Body of pancreas (tissue), 4 donors: ENCODE measurements around the gene ZBP1. TPM values are rescaled to one million over a fixed set of nuclear protein-coding genes. Genes with fewer than 3 reads are reported as not detected.

ENCODE experiments used
- ATAC-seq: fragments of 150-250 bp; one replicate; pipeline ENCODE4 v1.9.1; 2016
- DNase-seq, 4 donors: peaks; one replicate each; pipeline ENCODE4 v3.0.0-alpha.2; 2019
- H3K27ac ChIP-seq, 4 donors: fragments of 200-600 bp; sonication (generic); 1 replicate in 3 of 4; 2 replicates in 1 of 4; pipeline versions ENCODE4 v1.5.1 to v1.6.1; 2016 to 2019; ENCODE audit warnings: mild to moderate bottlenecking in 1 of 4, mixed read lengths in 1 of 4, moderate library complexity in 1 of 4
- H3K27me3 ChIP-seq, 2 donors: fragments of 200-600 bp; sonication (generic); one replicate each; pipeline ENCODE4 v1.6.0; 2016; ENCODE audit warnings: mild to moderate bottlenecking in 1 of 2
- H3K36me3 ChIP-seq, 2 donors: fragments of 200-600 bp; sonication (generic); replicated peaks in 1 of 2; 2 replicates each; pipeline ENCODE4 v1.5.1; 2016; ENCODE audit warnings: low read depth in 2 of 2; ENCODE audit not compliant: insufficient read depth in 1 of 2
- H3K4me1 ChIP-seq: fragments of 200-600 bp; sonication (generic); one replicate; pipeline ENCODE4 v1.6.0; 2016
- H3K4me3 ChIP-seq, 2 donors: fragments of 200-600 bp; sonication (generic); 1 replicate in 1 of 2; 2 replicates in 1 of 2; pipeline ENCODE4 v1.5.1; 2016 to 2019
- H3K9me3 ChIP-seq, 3 donors: fragments of 200-600 bp; sonication (generic); 1 replicate in 2 of 3; 2 replicates in 1 of 3; pipeline ENCODE4 v1.5.1; 2016
- POLR2A ChIP-seq, 3 donors: fragments of 450-650 bp; IDR thresholded peaks; one replicate each; pipeline ENCODE4 v1.6.1; 2016; ENCODE audit warnings: antibody characterized with exemption in 3 of 3, mild to moderate bottlenecking in 2 of 3
- WGBS, 2 donors: methylation state at CpG; one replicate each; pipeline ENCODE4 v1.1.5; 2017; 5-methylcytosine and 5-hydroxymethylcytosine counted together
- intact Hi-C: fragments of 100-400 bp; cut with DNase I; formaldehyde crosslinking; loops from one replicate; pipeline ENCODE4 v1.15.1; 2023
- total RNA-seq, 2 donors: library from RNA; depleted of rRNA; stranded (reverse); fragments of >200 nt; gene quantifications; one replicate each; pipeline ENCODE4 v1.1.0, GENCODE V29; 2016
- TF ChIP-seq, protein P1 (sequence below), 7 experiments: fragments of 450-650 bp in 4 of 7; fragments of 200-600 bp in 3 of 7; sonication (generic) in 3 of 7; IDR thresholded peaks; one replicate each; pipeline ENCODE4 v1.5.1; 2016 to 2019; ENCODE audit warnings: antibody characterized with exemption in 7 of 7

ZBP1 gene
- total RNA-seq, 2 donors from 2014 or later: 0.26 TPM; not detected in 1

DNA sequence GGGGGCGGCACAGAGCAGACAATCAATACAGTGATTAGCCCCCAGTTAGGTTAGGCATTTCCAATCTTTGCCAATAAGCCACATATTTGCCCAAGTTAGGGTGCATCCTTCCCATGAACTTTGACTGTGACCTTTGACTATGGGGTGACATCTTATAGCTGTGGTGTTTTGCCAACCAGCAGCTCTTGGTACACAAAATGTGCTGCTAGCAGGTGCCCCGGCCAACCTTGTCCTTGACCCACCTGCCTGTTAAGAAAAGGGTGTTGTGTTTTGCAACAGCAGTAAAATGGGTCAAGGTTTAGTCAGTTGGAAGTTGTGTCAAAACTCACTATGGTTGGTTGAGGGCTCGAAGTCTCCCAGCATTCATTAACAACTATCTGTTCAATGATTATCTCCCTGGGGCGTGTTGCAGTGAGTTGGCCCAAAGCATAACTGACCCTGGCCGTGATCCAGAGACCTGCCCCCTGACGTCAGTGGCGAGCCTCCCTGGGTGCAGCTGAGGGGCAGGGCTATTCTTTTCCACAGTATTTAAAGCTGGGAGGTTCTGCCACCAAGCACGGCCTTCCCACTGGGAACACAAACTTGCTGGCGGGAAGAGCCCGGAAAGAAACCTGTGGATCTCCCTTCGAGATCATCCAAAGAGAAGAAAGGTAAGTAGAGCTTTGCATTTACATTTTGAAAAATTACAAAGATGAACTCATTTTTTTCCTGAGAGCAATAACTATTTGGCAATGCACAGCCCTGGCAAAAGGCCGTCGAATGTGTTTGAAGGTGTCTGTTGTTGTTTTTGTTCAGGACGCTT, 59.5 kb downstream of the ZBP1 start, which contains the start of gene PCK1:
TSS of gene PCK1 (plus strand) at position 557 of the 802 bp plus-strand sequence. CDS start 302 bp downstream, outside the sequence.
- intact Hi-C loops: no loop called here
- Histone ChIP-seq H3K27ac (peak within 1 kb of the TSS in 2 of 4 donors; percentile 8 to 9), H3K36me3 (no peaks in the 10 kb centered on the region), H3K4me1 (peaks cover 15% of the 10 kb centered on the region), H3K4me3 (no peak within 1 kb of the TSS), H3K9me3 (no peaks in the 10 kb centered on the region), H3K27me3 (no peaks in the 10 kb centered on the region)
- DNase-seq (peak; percentile 70 to 82 (median 79)), ATAC-seq (peak; percentile 90)
- 21 to 26% methylated on average over 14 of the region's 14 CpGs for WGBS, 2 donors
- TF ChIP-seq, protein P1, sequence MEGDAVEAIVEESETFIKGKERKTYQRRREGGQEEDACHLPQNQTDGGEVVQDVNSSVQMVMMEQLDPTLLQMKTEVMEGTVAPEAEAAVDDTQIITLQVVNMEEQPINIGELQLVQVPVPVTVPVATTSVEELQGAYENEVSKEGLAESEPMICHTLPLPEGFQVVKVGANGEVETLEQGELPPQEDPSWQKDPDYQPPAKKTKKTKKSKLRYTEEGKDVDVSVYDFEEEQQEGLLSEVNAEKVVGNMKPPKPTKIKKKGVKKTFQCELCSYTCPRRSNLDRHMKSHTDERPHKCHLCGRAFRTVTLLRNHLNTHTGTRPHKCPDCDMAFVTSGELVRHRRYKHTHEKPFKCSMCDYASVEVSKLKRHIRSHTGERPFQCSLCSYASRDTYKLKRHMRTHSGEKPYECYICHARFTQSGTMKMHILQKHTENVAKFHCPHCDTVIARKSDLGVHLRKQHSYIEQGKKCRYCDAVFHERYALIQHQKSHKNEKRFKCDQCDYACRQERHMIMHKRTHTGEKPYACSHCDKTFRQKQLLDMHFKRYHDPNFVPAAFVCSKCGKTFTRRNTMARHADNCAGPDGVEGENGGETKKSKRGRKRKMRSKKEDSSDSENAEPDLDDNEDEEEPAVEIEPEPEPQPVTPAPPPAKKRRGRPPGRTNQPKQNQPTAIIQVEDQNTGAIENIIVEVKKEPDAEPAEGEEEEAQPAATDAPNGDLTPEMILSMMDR (IDR thresholded peaks at IDR 0.05): no peak
- TF ChIP-seq POLR2A (IDR thresholded peaks at IDR 0.05): no peak

DNA sequence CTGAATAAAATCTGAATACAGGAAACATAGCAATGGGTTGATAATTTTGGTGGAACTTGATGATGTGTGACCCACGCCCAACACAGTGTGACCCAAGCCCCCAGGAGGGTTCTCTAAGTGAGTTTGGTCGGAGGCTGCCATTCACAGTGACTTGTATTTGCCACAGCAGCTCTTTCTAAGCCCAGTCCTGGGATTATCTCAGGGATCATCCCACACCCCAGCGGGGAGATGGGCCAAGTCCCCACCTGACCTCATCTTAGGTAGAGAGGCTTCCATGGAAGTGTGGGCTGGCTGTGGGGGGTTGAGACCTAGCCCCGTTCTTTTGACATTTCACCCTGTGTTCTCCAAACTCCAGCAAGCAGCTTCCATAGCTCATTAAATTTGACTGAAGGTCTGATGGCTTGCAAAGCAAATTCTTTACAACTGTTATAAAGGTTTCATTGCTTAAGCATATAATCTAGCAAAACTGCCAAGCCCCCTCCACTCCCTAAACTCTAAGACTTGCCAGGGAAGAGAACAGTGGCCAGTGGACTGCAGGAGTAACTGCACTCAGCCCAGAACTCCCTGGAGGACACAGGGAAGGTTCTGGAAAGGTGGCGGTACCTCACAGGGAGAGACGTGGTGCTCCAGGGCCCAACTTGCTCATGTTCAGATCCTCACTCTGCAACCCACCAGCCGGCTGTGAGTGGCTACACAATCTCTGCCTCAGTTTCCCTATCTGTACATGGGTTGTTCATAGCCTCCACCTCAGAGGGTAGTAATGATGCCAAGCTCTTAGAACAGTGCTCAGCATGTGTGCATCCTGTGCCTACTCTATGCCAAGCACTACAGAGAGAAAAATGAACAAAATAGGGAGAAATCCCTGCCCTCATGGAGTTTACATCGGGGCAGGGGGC, 60.3 kb downstream of the ZBP1 start:
- peak overlapping the region in 1 of 4 donors; percentile 9 for H3K27ac ChIP-seq
- no peaks in the 10 kb centered on the region for H3K27me3 ChIP-seq
- H3K9me3 ChIP-seq: no peaks in the 10 kb centered on the region
- no peak for ATAC-seq
- intact Hi-C loops: no loop called here
- H3K4me3 ChIP-seq: no peak overlapping the region
- no peak for TF ChIP-seq POLR2A (IDR thresholded peaks at IDR 0.05)
- TF ChIP-seq, protein P1 (IDR thresholded peaks at IDR 0.05): no peak
- DNase-seq: no peak
- WGBS, 2 donors: 64 to 71% methylated on average over 7 to 8 of the region's 8 CpGs
- H3K4me1 ChIP-seq: peaks cover 15% of the 10 kb centered on the region
- H3K36me3 ChIP-seq: no peaks in the 10 kb centered on the region

DNA sequence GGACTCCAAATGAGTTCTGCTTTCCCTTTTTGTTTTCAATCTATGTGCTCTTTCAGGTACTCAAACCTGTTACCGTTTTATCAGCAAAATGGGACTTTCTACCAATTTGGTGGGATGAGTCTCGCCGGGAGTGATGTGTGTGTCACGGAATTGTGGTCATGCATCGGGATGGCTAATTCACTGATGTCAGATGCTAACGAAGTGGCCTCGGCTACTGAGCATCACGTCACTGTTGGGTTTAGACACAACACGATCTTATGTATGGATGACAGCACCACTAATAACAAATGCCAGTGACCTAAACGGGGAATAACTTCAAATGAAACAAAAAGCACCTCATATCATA, 61.0 kb downstream of the ZBP1 start:
- Histone ChIP-seq H3K36me3 (no peaks in the 10 kb centered on the region), H3K27me3 (no peaks in the 10 kb centered on the region), H3K4me3 (no peak overlapping the region), H3K27ac (no peak overlapping the region), H3K9me3 (no peaks in the 10 kb centered on the region), H3K4me1 (peaks cover 15% of the 10 kb centered on the region)
- DNase-seq (no peak), ATAC-seq (no peak)
- no peak for TF ChIP-seq POLR2A (IDR thresholded peaks at IDR 0.05)
- TF ChIP-seq, protein P1 (IDR thresholded peaks at IDR 0.05): no peak
- intact Hi-C loops: no loop called here
- WGBS, 2 donors: 70 to 73% methylated on average over 10 of the region's 10 CpGs

DNA sequence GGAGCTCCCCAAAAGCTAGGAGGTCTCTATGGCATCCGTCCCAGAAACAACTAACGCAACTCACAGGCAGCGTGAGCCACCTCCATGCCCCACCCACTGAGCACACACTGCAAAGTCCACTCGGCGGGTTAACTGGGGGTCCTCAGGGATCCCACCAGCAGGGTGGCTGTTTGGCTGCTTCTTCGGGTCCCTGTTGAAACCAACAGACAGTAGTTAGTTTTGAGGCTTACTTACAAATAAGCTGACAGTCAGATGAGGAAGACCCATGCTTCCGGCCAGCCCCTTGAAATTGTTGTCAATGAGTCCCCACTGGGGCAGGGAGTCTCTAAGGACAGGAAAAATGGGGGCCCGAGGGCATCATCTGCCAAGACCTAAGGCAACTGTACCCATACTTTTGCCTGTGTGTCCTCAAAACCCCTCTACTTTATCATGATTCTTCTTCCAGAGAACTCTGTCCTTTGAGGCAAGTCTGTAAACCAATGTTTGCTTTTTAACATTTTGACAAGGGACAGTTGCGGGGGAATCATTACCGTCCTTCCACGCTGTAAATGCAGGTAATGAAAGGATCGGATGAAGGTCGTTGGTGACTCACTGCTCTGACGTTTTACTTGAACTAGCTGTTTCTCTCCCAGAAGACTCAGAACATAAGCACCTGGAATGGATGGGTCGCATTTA, 61.5 kb downstream of the ZBP1 start:
- Histone ChIP-seq H3K4me3 (no peak overlapping the region), H3K27me3 (no peaks in the 10 kb centered on the region), H3K4me1 (peaks cover 15% of the 10 kb centered on the region), H3K36me3 (no peaks in the 10 kb centered on the region), H3K9me3 (no peaks in the 10 kb centered on the region), H3K27ac (no peak overlapping the region)
- no peak for ATAC-seq
- no peak for DNase-seq
- TF ChIP-seq, protein P1 (IDR thresholded peaks at IDR 0.05): no peak
- TF ChIP-seq POLR2A (IDR thresholded peaks at IDR 0.05): no peak
- 31 to 43% methylated on average over 15 of the region's 15 CpGs for WGBS, 2 donors
- intact Hi-C loops: no loop called here
